HepG2 (cell line): ENCODE data around the gene RPUSD4. TPM values are rescaled to one million over a fixed set of nuclear protein-coding genes. Genes with fewer than 3 reads are reported as not detected.

ENCODE experiments used
- ATAD3A ChIP-seq: sonication (generic); formaldehyde crosslinking; IDR thresholded peaks from 2 replicates; pipeline ENCODE4 v1.4.0; 2020; ENCODE audit warnings: missing genetic modification reagents
- CERS6 ChIP-seq: sonication (generic); formaldehyde crosslinking; IDR thresholded peaks from 2 replicates; pipeline ENCODE4 v1.5.0; 2020; ENCODE audit warnings: missing genetic modification reagents
- CTCF ChIP-seq: sonication (generic); formaldehyde crosslinking; IDR thresholded peaks from 2 replicates; pipeline ENCODE4 v1.5.0; 2020; ENCODE audit warnings: mild to moderate bottlenecking, missing genetic modification reagents, moderate library complexity
- DPF2 ChIP-seq: sonication (generic); formaldehyde crosslinking; IDR thresholded peaks from 2 replicates; pipeline ENCODE4 v1.4.0; 2020; ENCODE audit warnings: mild to moderate bottlenecking, low read depth, missing genetic modification reagents, borderline replicate concordance
- E2F2 ChIP-seq: sonication (generic); formaldehyde crosslinking; IDR thresholded peaks from 2 replicates; pipeline ENCODE4 v1.4.0; 2020; ENCODE audit warnings: missing genetic modification reagents, borderline replicate concordance
- KDM1A ChIP-seq: IDR thresholded peaks from 2 replicates; pipeline ENCODE4 v1.6.1; 2016; ENCODE audit warnings: missing compliant biosample characterization
- MXD3 ChIP-seq: IDR thresholded peaks from 2 replicates; pipeline ENCODE4 v1.6.1; 2016; ENCODE audit warnings: mild to moderate bottlenecking, missing biosample characterization, missing genetic modification reagents
- PHF8 ChIP-seq: sonication (generic); formaldehyde crosslinking; IDR thresholded peaks from 2 replicates; pipeline ENCODE4 v1.5.0; 2020; ENCODE audit warnings: missing genetic modification reagents
- RELA ChIP-seq: sonication (generic); formaldehyde crosslinking; IDR thresholded peaks from 2 replicates; pipeline ENCODE4 v1.4.0; 2020; ENCODE audit warnings: missing genetic modification reagents
- SMAD9 ChIP-seq: sonication (generic); formaldehyde crosslinking; IDR thresholded peaks from 2 replicates; pipeline ENCODE4 v1.5.1; 2020; ENCODE audit warnings: mild to moderate bottlenecking, missing genetic modification reagents
- SNAPC4 ChIP-seq: sonication (generic); formaldehyde crosslinking; IDR thresholded peaks from 2 replicates; pipeline ENCODE4 v1.4.0; 2020; ENCODE audit warnings: mild to moderate bottlenecking, missing genetic modification reagents
- SP5 ChIP-seq: IDR thresholded peaks from 2 replicates; pipeline ENCODE4 v1.6.1; 2016; ENCODE audit warnings: low read depth, borderline replicate concordance
- ZBTB33 ChIP-seq: sonication (generic); formaldehyde crosslinking; IDR thresholded peaks from 2 replicates; pipeline ENCODE4 v1.4.0; 2020; ENCODE audit warnings: missing genetic modification reagents
- ZNF292 ChIP-seq: sonication (generic); formaldehyde crosslinking; IDR thresholded peaks from 2 replicates; pipeline ENCODE4 v1.8.1; 2022; ENCODE audit warnings: mild to moderate bottlenecking, low read depth, missing genetic modification reagents, borderline replicate concordance
- ZNF335 ChIP-seq: sonication (generic); formaldehyde crosslinking; IDR thresholded peaks from 2 replicates; pipeline ENCODE4 v1.4.0; 2020; ENCODE audit warnings: missing genetic modification reagents
- ZNF44 ChIP-seq: sonication (generic); formaldehyde crosslinking; IDR thresholded peaks from 2 replicates; pipeline ENCODE4 v1.5.1; 2020; ENCODE audit warnings: mild to moderate bottlenecking, missing genetic modification reagents
- polyA plus RNA-seq, 8 experiments: library from polyadenylated mRNA; depleted of rRNA in 3 of 8; stranded (reverse) in 7 of 8; unstranded in 1 of 8; fragments of >200 nt; fragmentation: Illumina TruSeq in 4 of 8; extraction: Trizol in 4 of 8; gene quantifications; 2 replicates each; pipeline versions ENCODE4 v1.2.1 to v1.2.3, GENCODE V29; 2011 to 2016; ENCODE audit warnings: low read depth in 4 of 8, missing spikeins in 1 of 8, mixed read lengths in 1 of 8; ENCODE audit not compliant: insufficient read depth in 1 of 8
- total RNA-seq, 5 experiments: library from RNA; depleted of rRNA; stranded (reverse); fragments of >200 nt; fragmentation: Illumina TruSeq; extraction: Trizol; gene quantifications; 2 replicates each; pipeline ENCODE4 v1.2.3, GENCODE V29; 2016; ENCODE audit warnings: low read depth in 1 of 5

The RPUSD4 gene
- total and polyA plus RNA-seq, 2 of the 13 experiments (the other 11 are each of a cell fraction or from before 2014, with no cell fraction given): 45.0 to 52.9 TPM

GRCh38 chr11:126160345-126161022, 51.0 kb downstream of the RPUSD4 start (continued):
- peak; percentile 13; the same call in 1 of the 2 replicates for TF ChIP-seq SNAPC4
- TF ChIP-seq PHF8 (CRISPR knock-in tag): no peak
- TF ChIP-seq ZBTB33 (CRISPR knock-in tag): no peak
- TF ChIP-seq CTCF (CRISPR knock-in tag): no peak
- no peak for TF ChIP-seq ATAD3A (CRISPR knock-in tag)
- no peak for TF ChIP-seq KDM1A (CRISPR knock-in tag)
- TF ChIP-seq MXD3 (CRISPR knock-in tag): no peak
- TF ChIP-seq E2F2 (CRISPR knock-in tag): no peak
- no peak for TF ChIP-seq CERS6
- no peak for TF ChIP-seq ZNF335 (CRISPR knock-in tag)
- TF ChIP-seq SMAD9 (CRISPR knock-in tag): no peak
- TF ChIP-seq ZNF292 (CRISPR knock-in tag): peak; percentile 49; the same call in 1 of the 2 replicates
- 0 out of 2 replicates have a peak, but pooled peaks have one; percentile 21 for TF ChIP-seq DPF2 (CRISPR knock-in tag)
- TF ChIP-seq RELA (CRISPR knock-in tag): no peak
- no peak for TF ChIP-seq ZNF44 (CRISPR knock-in tag)
- TF ChIP-seq SP5 (CRISPR knock-in tag): peak; percentile 43; the same call in 1 of the 2 replicates
